Fibroblast of the aortic adventitia (primary cell): ENCODE measurements around the gene CCDC87. TPM values are rescaled to one million over a fixed set of nuclear protein-coding genes. Genes with fewer than 3 reads are reported as not detected.
A peak's percentile ranks its signal among the peaks of the same experiment; 100 is the strongest.

ENCODE experiments used
- DNase-seq: peaks from one replicate; pipeline ENCODE4 v3.0.0-alpha.2; 2010; ENCODE audit warnings: low read depth
- H3K4me3 ChIP-seq: 2 replicates; pipeline ENCODE4 v1.5.1; 2011; ENCODE audit warnings: low read depth, mild to moderate bottlenecking, control low read depth, low read length, moderate library complexity
- total RNA-seq: library from RNA; depleted of rRNA; stranded (reverse); fragments of >200 nt; gene quantifications from 2 replicates; pipeline ENCODE4 v1.2.3, GENCODE V29; 2012; ENCODE audit warnings: low replicate concordance
- TF ChIP-seq, protein P1 (sequence below): IDR thresholded peaks from 2 replicates; pipeline ENCODE4 v1.5.1; 2011; ENCODE audit warnings: mild to moderate bottlenecking, low read length, control low read depth, inconsistent platforms; ENCODE audit not compliant: insufficient read depth

The CCDC87 gene
- total RNA-seq, 1 donor: 0.45 TPM

DNA sequence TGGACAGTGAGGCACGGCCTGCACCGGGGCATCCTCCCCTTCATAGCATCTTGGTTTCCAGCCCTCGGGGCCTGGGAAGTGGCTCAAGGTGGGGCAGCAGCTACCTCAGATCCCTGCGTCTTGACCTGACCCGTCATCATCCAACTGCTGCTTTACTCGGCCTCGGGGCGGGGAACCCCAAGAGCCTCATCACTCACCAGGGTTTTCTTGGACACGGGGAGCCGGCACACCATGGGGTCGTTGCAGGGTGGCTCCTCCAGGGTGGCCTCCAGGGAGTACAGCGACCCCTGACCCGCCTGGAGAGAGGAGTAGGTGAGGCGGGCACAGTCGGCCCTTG, 25.1 kb downstream of the CCDC87 start:
- no peak for DNase-seq
- H3K4me3 ChIP-seq: peak overlapping the region; percentile 63
- TF ChIP-seq, protein P1, sequence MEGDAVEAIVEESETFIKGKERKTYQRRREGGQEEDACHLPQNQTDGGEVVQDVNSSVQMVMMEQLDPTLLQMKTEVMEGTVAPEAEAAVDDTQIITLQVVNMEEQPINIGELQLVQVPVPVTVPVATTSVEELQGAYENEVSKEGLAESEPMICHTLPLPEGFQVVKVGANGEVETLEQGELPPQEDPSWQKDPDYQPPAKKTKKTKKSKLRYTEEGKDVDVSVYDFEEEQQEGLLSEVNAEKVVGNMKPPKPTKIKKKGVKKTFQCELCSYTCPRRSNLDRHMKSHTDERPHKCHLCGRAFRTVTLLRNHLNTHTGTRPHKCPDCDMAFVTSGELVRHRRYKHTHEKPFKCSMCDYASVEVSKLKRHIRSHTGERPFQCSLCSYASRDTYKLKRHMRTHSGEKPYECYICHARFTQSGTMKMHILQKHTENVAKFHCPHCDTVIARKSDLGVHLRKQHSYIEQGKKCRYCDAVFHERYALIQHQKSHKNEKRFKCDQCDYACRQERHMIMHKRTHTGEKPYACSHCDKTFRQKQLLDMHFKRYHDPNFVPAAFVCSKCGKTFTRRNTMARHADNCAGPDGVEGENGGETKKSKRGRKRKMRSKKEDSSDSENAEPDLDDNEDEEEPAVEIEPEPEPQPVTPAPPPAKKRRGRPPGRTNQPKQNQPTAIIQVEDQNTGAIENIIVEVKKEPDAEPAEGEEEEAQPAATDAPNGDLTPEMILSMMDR: no peak

DNA sequence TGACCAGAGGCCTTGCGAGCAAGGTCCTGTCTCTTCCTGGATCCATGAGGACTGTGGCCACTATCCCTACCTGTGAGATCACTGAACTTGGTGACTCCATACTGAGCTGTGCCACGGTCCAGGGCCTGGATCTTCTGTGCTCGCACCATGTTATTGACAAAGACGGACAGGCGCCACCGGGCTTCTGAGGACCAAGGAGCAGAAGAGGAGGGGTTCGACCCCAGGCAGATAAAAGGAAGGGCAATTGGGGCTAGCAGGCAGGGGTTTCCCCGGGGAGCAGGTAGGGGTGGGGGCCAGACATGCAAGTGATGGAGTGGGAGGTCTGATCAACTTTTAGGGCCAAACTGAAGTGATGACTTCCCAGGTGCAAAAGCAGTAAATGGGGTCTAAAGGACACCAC, 26.6 kb downstream of the CCDC87 start:
- DNase-seq: no peak
- no peak overlapping the region for H3K4me3 ChIP-seq
- TF ChIP-seq, protein P1: no peak

DNA sequence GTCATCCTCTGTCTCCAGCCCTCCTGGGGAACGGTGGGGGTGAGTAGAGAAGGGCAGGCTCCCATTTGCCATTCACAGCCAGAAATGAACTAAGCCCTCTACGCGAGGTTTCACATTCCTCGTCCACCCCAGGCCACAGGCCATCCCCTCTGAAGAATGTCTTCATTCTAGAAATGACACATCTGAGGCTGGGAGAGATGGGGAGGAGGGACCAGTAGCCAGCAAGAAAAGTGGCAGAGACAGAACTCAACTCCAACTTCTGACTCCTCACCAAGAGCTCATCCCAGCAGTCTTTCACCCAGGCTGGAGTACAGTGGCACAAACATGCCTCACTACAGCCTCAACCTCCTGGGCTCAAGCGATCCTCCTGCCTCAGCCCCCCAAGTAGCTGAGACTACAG, 27.9 kb downstream of the CCDC87 start:
- H3K4me3 ChIP-seq: no peak overlapping the region
- no peak for DNase-seq
- TF ChIP-seq, protein P1: no peak

DNA sequence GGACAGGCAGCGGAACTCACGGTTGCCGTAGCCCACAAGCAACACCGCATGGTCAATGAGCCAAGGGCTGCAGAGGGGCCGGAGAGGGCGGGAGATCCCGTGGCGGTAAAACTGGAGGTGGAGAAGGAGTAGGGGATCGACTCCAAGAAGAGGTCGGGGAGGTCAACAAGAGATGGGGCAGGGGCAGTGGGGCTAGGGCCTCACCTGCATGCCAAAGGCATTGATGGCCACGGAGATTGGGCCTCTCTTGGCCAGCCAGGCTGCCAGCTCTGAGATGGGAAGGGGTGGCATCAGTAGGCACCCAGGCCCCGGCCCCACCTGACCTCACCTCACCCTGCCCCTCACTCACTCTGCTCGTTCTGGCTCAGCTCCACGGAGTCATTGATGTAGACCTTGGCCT, 28.3 kb downstream of the CCDC87 start:
- TF ChIP-seq, protein P1: no peak
- H3K4me3 ChIP-seq: no peak overlapping the region
- no peak for DNase-seq

DNA sequence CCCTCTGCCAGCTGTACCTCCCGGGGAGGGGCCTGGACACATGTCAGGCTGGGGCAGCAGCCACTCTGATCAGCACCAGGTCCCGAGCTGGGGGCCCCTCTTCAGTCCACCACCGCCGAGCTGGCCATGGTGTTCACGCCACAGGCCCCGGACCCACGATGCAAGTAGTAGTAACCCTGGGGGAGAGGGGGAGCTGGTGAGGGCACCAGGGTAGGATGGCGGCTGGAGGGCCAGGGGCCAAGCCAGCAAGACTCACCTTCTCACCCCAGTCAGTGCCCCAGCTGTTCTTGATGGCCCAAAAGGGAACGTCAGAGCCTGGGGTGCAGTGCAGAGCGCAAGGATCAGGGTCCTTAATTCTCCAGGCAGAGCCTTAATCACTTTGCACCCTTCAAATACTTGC, 29.0 kb downstream of the CCDC87 start:
- TF ChIP-seq, protein P1: no peak
- no peak for DNase-seq
- H3K4me3 ChIP-seq: no peak overlapping the region

DNA sequence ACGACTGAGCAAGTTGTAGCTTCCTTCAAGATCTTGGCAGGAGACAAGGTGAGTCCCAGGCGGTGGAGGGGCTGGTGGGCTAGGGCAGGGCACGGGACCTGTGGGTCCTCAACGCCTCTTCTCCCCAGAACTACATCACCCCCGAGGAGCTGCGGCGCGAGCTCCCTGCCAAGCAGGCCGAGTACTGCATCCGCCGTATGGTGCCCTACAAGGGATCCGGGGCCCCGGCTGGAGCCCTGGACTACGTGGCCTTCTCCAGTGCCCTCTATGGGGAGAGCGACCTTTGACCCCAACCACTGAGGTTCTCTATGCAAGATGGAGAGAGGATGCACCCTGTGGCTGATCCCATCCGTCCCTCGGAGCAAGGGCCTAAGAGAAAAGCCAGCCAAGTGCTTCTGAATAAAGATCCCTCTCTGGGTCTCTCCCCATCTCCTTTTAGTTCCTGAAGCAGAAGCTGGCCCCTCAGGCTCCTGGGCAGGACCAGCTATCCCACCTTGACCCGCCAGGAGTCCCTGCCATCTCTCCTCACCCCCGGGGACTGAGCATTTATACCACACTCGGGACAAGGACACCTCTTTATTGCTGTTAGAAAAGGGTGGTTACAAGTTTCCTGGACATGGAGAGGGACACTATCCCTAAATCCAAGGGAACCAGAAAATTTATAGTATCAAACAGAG, 29.8 kb downstream of the CCDC87 start:
- DNase-seq: no peak
- H3K4me3 ChIP-seq: no peak overlapping the region
- TF ChIP-seq, protein P1: no peak

DNA sequence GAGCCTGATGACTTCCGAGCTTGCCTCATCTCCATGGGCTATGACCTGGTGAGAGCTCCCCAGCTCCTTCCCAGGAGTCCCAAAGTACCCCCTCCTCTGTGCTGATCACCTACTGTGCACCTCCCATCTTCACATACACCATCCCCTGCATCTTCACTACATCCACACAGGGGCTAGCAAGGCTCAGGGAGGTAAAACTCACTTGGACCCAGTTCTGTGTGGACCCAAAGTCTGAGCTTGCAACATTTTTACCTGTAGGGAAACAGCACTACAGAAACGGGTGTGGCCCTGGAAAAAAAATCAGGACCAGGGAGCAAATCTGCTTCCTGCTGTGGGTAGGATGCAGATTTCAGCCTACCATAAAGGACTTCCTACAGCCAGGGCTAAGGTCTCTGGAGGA, 30.6 kb downstream of the CCDC87 start:
- H3K4me3 ChIP-seq: no peak overlapping the region
- no peak for DNase-seq
- TF ChIP-seq, protein P1: no peak
